Measurements from ENCODE around the gene CNOT11.
"Not testable (repeated sequence)": the region's sequence is repeated elsewhere in the genome, so short reads cannot be mapped to it uniquely, and the experiment has no call there.

Gene CNOT11

GRCh38 chr2:101248756-101249155 lies 3.9 kb upstream of the CNOT11 start:
- DNase-seq = not testable (repeated sequence)

- no peak for DNase-seq
Measured at GRCh38 chr2:101249826-101250225, 2.9 kb upstream of the CNOT11 start.

- not testable (repeated sequence) for DNase-seq
Measured at GRCh38 chr2:101251246-101251781, 1.4 kb upstream of the CNOT11 start.

GRCh38 chr2:101251844-101252407 lies 760 bp upstream of the CNOT11 start:
- no peak for DNase-seq

GRCh38 chr2:101253013-101253702 lies 472 bp downstream of the CNOT11 start:
- DNase-seq = peak; percentile 64

- DNase-seq = no peak
Measured at GRCh38 chr2:101253703-101254450, 1.2 kb downstream of the CNOT11 start.

GRCh38 chr2:101255501-101255900 lies 2.8 kb downstream of the CNOT11 start:
- no peak for DNase-seq

GRCh38 chr2:101256316-101256715 lies 3.6 kb downstream of the CNOT11 start:
- no peak for DNase-seq

- no peak for DNase-seq
Measured at GRCh38 chr2:101258804-101259203, 6.1 kb downstream of the CNOT11 start.

- no peak for DNase-seq
Measured at GRCh38 chr2:101262142-101262541, 9.5 kb downstream of the CNOT11 start.

- DNase-seq = no peak
Measured at GRCh38 chr2:101263377-101263800, 10.7 kb downstream of the CNOT11 start.

GRCh38 chr2:101264360-101264939 lies 11.8 kb downstream of the CNOT11 start:
- no peak for DNase-seq

GRCh38 chr2:101265893-101266499 lies 13.3 kb downstream of the CNOT11 start:
- no peak for DNase-seq

GRCh38 chr2:101267671-101268656 lies 15.3 kb downstream of the CNOT11 start:
- no peak for DNase-seq

- no peak for DNase-seq
Measured at GRCh38 chr2:101270700-101271259, 18.1 kb downstream of the CNOT11 start.

- DNase-seq = no peak
Measured at GRCh38 chr2:101272045-101272784, 19.5 kb downstream of the CNOT11 start.

- no peak for DNase-seq
Measured at GRCh38 chr2:101273056-101273455, 20.4 kb downstream of the CNOT11 start.

- no peak for DNase-seq
Measured at GRCh38 chr2:101274142-101274541, 21.5 kb downstream of the CNOT11 start.

- no peak for DNase-seq
Measured at GRCh38 chr2:101277111-101277510, 24.4 kb downstream of the CNOT11 start.

- no peak for DNase-seq
Measured at GRCh38 chr2:101278925-101279324, 26.2 kb downstream of the CNOT11 start.

- no peak for DNase-seq
Measured at GRCh38 chr2:101281482-101281881, 28.8 kb downstream of the CNOT11 start.
